ENCODE measurements around the gene DHFR2. TPM values are rescaled to one million over a fixed set of nuclear protein-coding genes. Genes with fewer than 3 reads are reported as not detected.

DHFR2 gene
- total and polyA plus RNA-seq, 10 of the 15 experiments (the other 5 are each of a cell fraction or from before 2014, with no cell fraction given) = 1.8 to 5.6 (median 4.4) TPM

- TF ChIP-seq CREB1 (IDR thresholded peaks at IDR 0.05; ENCODE audit: low read depth) (no peak), CHD4 (IDR thresholded peaks at IDR 0.05) (no peak), SPI1 (IDR thresholded peaks at IDR 0.05; ENCODE audit: borderline replicate concordance, insufficient read depth, low read depth, low read length) (peak; percentile 80), PRDM15 (CRISPR knock-in tag; IDR thresholded peaks at IDR 0.05) (no peak), ATF7 (IDR thresholded peaks at IDR 0.05; ENCODE audit: low read depth) (peak; percentile 80; the same call in 1 of the 2 replicates), NBN (IDR thresholded peaks at IDR 0.05) (peak; percentile 87), IKZF2 (IDR thresholded peaks at IDR 0.05) (peak; percentile 73 to 87), YY1 (IDR thresholded peaks at IDR 0.05; ENCODE audit: low read depth, low read length) (no peak), FOXM1 (IDR thresholded peaks at IDR 0.05; ENCODE audit: low read depth, low read length) (peak; percentile 37; the same call in 1 of the 2 replicates), ZBED1 (IDR thresholded peaks at IDR 0.05; ENCODE audit: borderline replicate concordance) (0 out of 2 replicates have a peak, but pooled peaks have one; percentile 33), ZNF24 (IDR thresholded peaks at IDR 0.05) (peak; percentile 85), ASH2L (IDR thresholded peaks at IDR 0.05; ENCODE audit: borderline replicate concordance, low read depth) (peak; percentile 82; the same call in 1 of the 2 replicates), PML (IDR thresholded peaks at IDR 0.05; ENCODE audit: low read length) (no peak; the same call in 1 of the 2 replicates), BMI1 (IDR thresholded peaks at IDR 0.05; ENCODE audit: borderline replicate concordance) (peak; percentile 48; the same call in 1 of the 2 replicates), IRF4 (IDR thresholded peaks at IDR 0.05; ENCODE audit: low read depth, low read length) (peak; percentile 66; the same call in 1 of the 2 replicates), USF1 (IDR thresholded peaks at IDR 0.05; ENCODE audit: borderline replicate concordance, extremely low read length, insufficient read depth, low read depth, low read length) (no peak), CTCF (IDR thresholded peaks at IDR 0.05 in 2 of 3, conservative IDR thresholded peaks at IDR 0.05 in 1 of 3; ENCODE audit: control insufficient read depth in 2 of 3, extremely low read depth in 1 of 3, insufficient read depth in 1 of 3, low read depth in 3 of 3, low read length in 3 of 3) (no peak), ETV6 (conservative IDR thresholded peaks at IDR 0.05 in 1 of 2, IDR thresholded peaks at IDR 0.05 in 1 of 2; ENCODE audit: borderline replicate concordance in 1 of 2, low read depth in 1 of 2) (no peak), GATAD2B (conservative IDR thresholded peaks at IDR 0.05; ENCODE audit: low read depth) (peak; percentile 71), FOXK2 (IDR thresholded peaks at IDR 0.05) (no peak), SMAD5 (IDR thresholded peaks at IDR 0.05; ENCODE audit: low read depth) (no peak), CBFB (IDR thresholded peaks at IDR 0.05; ENCODE audit: low read depth) (peak; percentile 65; the same call in 1 of the 2 replicates)
- TF ChIP-seq, protein P1, sequence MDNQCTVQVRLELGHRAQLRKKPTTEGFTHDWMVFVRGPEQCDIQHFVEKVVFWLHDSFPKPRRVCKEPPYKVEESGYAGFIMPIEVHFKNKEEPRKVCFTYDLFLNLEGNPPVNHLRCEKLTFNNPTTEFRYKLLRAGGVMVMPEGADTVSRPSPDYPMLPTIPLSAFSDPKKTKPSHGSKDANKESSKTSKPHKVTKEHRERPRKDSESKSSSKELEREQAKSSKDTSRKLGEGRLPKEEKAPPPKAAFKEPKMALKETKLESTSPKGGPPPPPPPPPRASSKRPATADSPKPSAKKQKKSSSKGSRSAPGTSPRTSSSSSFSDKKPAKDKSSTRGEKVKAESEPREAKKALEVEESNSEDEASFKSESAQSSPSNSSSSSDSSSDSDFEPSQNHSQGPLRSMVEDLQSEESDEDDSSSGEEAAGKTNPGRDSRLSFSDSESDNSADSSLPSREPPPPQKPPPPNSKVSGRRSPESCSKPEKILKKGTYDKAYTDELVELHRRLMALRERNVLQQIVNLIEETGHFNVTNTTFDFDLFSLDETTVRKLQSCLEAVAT (IDR thresholded peaks at IDR 0.05) = peak; percentile 79
Observed at GRCh38 chr3:94070341-94070911, 7.7 kb upstream of the DHFR2 start (continued).
